HG03097 (cell line): ENCODE results near the gene BCR.
"Not testable (repeated sequence)": the region's sequence is repeated elsewhere in the genome, so short reads cannot be mapped to it uniquely, and the experiment has no call there.

ENCODE experiments used
- ATAC-seq: cut with Tn5 transposase; IDR thresholded peaks from one replicate; pipeline ENCODE4 v1.9.1; 2021; ENCODE audit not compliant: unreplicated experiment, low FRiP score

BCR gene

GRCh38 chr22:23306438-23306921 lies 126.2 kb downstream of the BCR start:
- no peak for ATAC-seq

DNA sequence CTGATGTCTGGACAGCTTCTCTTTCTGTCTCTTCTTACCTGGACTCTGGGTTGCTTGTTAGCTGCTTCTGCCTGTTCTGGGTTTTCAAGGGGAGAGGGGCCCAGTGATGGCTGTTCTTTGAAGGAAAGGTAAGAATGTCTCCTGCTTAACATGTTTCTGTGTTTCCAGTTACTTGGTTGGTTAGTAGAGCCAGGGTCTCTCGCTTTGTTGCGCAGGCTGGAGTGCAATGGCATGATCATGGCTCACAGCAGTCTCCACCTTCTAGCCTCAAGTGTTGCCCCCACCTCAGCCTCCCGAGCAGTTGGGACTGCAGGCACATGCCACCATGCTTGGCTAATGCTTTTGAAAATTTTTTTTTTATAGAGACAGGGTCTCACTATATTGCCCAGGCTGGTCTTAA lies 126.6 kb downstream of the BCR start:
- no peak for ATAC-seq

DNA sequence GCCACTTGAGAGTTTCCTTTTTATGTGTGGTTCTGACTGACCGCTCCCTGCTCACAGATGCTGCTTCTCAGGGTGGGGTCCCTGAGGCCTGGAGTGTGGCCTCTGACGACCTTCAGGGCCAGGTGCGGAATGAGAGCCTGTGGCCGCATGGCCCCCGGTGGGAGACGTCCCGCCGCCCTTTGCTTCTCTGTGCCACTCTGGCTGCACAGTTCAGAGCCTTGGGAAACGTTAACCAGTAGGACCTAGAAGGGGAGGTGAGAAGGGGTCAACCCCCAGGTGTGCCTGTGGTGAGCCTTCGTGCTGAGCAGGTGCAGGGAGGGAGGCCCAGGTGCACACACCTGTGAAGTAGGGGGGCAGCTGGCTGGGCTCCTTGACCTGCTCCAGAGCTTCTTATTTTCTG lies 127.2 kb downstream of the BCR start:
- ATAC-seq, result not testable (repeated sequence)

DNA sequence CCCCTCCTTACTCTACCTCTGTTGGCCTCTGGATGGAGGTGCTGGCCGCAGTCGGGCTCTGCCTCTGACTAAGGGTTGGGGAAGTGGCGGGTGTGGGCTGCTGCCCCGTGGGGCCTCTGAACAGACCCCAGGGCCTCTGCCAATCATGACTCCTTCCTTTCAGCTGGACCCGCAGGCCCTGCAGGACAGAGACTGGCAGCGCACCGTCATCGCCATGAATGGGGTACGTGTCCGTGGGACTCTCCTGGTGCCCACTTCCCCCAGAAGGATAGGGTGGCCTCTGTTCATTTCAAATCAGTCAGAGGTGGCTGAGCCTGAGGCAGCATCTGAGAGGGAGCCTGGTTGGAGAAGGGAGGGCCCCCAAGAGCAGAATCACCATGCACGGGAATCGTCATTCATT lies 129.0 kb downstream of the BCR start:
- not testable (repeated sequence) for ATAC-seq

DNA sequence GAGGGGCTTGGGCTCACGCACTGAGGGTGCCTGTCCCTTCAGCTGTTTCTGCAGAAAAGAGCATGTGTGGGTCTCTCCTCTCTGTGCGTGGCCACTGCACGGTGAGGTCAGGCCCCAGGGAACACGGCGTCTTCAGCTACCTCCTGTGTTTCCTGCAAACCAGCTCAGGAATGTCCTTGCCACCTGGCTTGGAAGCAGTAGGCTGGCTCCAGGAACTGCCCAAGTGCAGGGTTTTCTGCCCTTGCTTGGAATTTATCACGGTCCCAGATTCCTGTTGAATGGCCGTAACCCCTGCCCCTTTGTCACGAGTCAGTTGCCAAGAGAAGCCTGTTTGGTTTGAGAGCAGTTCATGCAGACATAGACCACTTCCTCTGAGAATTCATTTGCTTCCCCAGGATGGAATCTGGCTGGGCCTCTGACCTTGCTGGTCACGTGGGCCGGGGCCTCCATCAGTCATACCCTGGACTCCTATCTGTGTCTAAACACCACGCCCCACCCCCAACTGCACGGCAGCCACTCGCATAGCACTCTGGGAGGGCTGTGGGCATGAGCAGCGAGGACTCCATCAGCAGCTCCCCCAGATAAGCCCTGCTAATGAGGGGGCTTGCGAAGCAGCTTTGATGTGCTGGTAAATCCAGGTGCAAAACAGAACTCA lies 130.3 kb downstream of the BCR start:
- not testable (repeated sequence) for ATAC-seq

DNA sequence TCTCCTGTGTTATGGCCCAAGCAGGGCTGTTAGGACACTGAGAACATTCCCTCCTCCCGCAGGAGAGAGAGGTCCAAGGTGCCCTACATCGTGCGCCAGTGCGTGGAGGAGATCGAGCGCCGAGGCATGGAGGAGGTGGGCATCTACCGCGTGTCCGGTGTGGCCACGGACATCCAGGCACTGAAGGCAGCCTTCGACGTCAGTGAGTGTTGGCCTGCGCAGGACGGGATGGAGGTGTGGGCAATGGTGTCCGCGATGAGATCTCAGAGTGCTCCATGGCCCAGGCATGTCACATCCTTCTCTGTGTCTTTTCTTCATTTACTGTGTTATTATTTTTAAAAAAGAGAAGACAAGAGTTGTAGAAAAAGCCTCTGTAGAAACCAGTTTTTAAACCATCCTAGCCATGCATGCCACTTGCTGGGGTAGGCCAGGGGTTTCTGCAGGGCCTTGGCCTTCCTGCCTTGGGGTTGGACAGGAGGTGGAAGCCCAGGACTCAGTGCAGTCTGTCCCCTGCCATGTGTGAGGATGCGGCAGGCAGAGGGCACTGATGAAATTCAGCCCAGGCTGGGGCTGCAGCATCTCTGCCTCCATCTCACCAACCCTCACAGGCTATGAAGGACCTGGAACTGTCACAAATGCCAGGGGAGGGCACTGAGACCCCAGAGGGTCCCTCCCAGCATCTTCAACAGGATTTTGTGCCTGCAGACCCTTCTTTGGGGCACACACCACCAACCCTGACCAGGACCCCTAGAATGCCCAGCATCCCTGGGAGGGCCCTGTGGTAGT lies 131.5 kb downstream of the BCR start:
- ATAC-seq, result not testable (repeated sequence)

DNA sequence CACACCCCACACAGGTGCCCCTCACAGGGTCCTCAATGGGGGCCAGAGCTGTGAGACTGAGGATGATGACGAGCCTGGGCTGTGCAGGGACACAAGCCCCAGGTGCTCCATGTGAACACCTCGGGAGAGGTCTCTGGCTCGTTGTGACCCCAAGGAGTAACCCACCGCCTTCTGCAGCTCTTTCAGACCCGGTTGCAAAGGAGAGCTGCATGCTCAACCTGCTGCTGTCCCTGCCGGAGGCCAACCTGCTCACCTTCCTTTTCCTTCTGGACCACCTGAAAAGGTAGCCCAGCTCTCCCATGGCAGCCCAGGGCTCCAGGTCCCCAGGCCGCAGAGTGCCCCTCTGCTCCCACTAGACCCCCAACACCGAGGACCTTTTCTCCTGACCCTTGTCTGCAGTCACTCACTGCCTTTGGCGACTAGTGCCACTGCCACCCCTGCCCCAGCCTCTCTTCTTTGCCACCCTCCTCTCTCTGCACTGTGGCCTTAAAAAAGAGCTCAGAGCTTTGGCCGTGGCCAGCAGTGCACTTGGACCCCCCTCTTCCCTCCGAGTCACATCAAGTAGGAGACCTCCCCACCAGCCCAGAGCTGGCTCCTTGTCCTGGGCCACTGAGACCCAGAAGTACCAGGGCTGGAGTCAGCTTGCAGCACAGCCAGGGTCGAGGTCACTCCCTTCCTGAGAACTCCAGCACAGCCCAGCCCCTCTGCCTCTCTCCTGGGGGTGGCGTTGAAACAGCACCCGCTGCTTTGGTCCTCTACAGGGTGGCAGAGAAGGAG lies 133.7 kb downstream of the BCR start:
- ATAC-seq, result no peak

- no peak for ATAC-seq
Observed at GRCh38 chr22:23315341-23315917, 135.1 kb downstream of the BCR start.

GRCh38 chr22:23316596-23316995 lies 136.3 kb downstream of the BCR start:
- not testable (repeated sequence) for ATAC-seq

GRCh38 chr22:23318316-23318715 lies 138.0 kb downstream of the BCR start:
- ATAC-seq, result not testable (repeated sequence)

DNA sequence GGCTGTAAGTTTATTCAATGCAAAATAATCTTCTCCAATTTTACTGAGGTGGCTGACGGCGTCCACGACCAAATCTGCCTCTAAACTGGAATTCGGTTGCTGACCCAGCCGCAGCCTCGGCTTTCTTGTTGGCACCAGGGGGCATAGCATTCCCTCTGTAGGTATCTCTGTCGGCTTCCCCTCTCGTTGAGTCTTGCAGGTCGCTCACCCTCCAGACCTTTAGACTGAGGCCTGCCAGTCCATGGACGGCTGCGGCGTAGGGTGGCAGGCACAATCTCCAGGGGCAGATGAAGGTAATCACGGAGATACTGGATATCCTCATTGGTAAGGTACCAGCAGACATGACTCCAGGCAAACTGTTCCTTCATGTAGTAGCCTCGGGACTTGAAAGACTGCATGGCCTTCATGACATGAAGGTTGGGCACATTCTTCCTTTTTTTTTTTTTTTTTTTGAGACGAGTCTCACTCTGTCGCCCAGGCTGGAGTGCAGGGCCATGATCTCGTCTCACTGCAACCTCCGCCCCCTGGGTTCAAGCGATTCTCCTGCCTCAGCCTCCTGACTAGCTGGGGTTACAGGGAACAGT lies 142.3 kb downstream of the BCR start:
- not testable (repeated sequence) for ATAC-seq

GRCh38 chr22:23323960-23324688 lies 143.8 kb downstream of the BCR start:
- ATAC-seq, result not testable (repeated sequence)

DNA sequence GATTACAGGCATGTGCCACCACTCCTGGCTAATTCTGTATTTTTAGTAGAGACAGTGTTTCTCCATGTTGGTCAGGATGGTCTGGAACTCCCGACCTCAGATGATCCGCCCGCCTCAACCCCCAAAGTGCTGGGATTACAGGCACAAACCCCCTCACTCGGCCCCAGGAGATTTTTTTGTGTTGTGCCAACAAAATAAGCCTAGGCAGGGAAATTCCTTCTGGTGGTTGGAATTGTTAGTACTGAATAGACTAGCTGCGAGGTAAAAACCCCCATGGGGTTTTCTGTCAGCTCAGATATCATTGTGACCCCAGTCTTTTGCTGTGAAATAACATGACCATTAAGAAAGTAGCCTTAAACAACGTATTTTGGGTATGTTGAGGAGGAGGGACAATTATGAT lies 144.9 kb downstream of the BCR start:
- ATAC-seq, result no peak

DNA sequence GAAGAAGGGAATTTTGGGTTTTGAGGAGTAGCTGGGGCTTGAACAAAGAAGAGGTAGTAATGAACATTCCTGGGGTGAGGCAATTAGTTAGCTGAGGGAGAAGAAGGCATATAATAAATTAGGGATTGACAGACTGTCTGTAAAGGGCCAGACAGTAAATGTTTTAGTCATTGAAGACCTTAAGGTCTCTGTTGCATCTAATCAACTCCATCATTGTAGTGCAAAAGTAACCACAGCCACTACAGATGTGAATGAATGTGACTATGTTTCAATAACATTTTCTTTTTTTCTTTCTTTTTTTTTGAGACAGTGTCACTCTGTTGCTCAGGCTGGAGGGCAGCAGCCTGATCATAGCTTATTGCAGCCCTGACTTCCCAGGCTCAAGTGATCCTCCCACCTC lies 153.5 kb downstream of the BCR start:
- ATAC-seq, result not testable (repeated sequence)

- ATAC-seq, result not testable (repeated sequence)
Observed at GRCh38 chr22:23337672-23338071, 157.4 kb downstream of the BCR start.

DNA sequence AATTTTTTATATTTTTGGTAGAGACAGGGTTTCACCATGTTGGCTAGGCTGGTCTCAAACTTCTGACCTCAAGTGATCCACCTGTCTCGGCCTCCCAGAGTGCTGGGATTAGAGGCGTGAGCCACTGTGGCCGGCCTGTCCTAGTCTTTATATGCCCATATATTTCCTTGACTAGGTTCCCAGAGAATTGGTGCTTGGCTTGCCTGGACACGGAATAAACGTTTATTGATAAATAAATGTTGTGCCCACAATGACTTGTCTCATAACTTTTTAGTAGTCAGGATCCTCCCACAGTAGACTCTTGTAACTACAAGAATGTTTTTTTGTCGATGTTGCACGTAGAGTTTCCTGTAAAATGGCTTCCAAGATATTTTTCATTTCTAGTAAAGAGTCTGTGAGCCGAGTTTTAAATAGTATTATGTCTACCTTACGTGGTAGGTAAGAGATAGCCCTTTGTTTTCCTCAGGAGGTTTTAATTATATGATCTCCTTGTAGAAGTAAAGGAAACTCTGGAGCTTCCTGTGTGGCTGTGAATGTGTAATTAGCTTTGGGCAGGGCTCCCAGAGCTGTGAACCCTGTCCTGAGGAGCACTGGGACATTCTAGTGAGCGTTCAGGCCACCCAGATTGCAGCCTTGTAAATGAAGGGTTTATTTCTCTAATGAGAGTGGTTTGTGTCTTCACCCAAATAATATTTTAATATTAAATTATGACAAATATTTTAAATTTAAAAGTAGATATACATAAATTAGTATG lies 161.8 kb downstream of the BCR start:
- not testable (repeated sequence) for ATAC-seq

DNA sequence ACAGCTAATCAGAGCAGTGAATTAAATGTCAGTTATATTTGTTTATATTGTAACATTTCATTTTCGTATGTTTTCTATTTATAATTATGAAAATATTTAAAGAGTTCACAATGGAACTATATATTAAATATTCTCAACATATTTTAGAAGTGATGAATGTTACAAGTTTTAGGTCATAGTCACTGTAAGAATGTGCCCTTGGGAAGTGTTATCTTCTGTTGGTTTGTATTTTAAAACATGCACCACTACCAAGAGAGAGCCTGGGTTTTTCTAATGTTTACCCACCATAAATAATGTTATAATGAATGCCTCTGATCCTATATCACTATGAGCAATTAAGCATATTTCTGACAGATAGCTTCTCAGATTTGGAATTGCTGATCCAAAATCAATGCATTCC lies 171.0 kb downstream of the BCR start:
- no peak for ATAC-seq

- ATAC-seq, result no peak
Observed at GRCh38 chr22:23353004-23353403, 172.7 kb downstream of the BCR start.

DNA sequence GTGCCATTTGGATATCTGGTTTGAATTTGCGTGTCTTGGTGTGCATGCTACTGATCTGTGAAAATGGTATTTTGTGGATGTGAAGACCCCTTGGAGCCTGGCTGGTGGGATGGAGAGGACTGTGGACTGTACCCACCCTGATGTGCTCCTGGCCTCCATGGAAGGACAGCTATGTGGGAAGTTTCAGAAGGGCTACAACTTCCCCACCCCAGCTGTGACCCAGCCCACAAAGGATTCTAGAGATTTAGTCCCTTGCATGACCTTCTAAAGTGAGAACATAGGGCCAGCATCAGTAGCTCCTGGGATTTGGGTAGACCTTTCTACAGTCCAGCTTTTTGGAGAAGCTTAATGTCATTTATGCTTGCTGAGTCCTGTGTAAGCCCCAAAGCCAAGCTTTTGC lies 173.4 kb downstream of the BCR start:
- no peak for ATAC-seq
